NK-92 (cell line): ENCODE results near the gene EXOSC10.
"Not testable (repeated sequence)": the region's sequence is repeated elsewhere in the genome, so short reads cannot be mapped to it uniquely, and the experiment has no call there.

Experiments
- DNase-seq: peaks from one replicate; lab custom pipeline; 2025; ENCODE audit not compliant: unreplicated experiment; lab: John Stamatoyannopoulos, UW

Gene EXOSC10

DNA sequence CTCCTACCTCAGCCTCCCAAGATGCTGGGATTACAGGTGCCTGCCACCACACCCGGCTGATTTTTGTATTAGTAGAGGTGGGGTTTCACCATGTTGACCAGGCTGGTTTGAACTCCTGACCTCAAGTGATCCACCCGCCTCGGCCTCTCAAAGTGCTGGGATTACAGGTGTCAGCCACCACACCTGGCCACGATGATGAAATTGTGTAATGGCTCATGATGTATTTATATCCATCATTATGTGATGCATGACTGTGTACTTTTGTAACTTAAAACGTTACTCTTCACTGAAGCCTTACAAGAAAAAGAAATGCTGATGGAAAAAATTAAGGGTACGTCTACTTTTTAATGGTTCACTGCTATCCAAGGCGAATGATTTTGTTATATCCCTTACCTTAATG is 79.7 kb downstream of the EXOSC10 start:
- DNase-seq: no peak

- DNase-seq: not testable (repeated sequence)
Measured at GRCh38 chr1:11019358-11019757, 80.3 kb downstream of the EXOSC10 start.
